Breast epithelium (tissue), 4 donors: ENCODE results near the gene MRPL24. TPM values are rescaled to one million over a fixed set of nuclear protein-coding genes. Genes with fewer than 3 reads are reported as not detected.

ENCODE experiments used
- DNase-seq, 2 donors: peaks; one replicate each; pipeline ENCODE4 v3.0.0-alpha.2; 2019; ENCODE audit warnings: low spot score in 2 of 2
- H3K27ac ChIP-seq, 2 donors: fragments of 200-600 bp; sonication (generic) in 1 of 2; one replicate each; pipeline ENCODE4 v1.5.1; 2016 to 2019; ENCODE audit warnings: mild to moderate bottlenecking in 1 of 2
- H3K27me3 ChIP-seq, 2 donors: fragments of 200-600 bp; sonication (generic) in 1 of 2; one replicate each; pipeline versions ENCODE4 v1.5.1 to v1.6.0; 2017 to 2019; ENCODE audit warnings: control low read depth in 1 of 2, mild to moderate bottlenecking in 1 of 2
- H3K36me3 ChIP-seq: fragments of 200-600 bp; one replicate; pipeline ENCODE4 v1.5.1; 2019
- H3K4me1 ChIP-seq, 2 donors: fragments of 200-600 bp; sonication (generic); one replicate each; pipeline ENCODE4 v1.5.1; 2016 to 2019; ENCODE audit warnings: control low read depth in 1 of 2
- H3K4me3 ChIP-seq, 3 donors: fragments of 200-600 bp; sonication (generic); 1 replicate in 2 of 3; 2 replicates in 1 of 3; pipeline ENCODE4 v1.5.1; 2016 to 2019; ENCODE audit warnings: mild to moderate bottlenecking in 3 of 3, moderate library complexity in 2 of 3
- H3K9me3 ChIP-seq, 2 donors: fragments of 200-600 bp; sonication (generic) in 1 of 2; one replicate each; pipeline ENCODE4 v1.5.1; 2016 to 2019; ENCODE audit warnings: control low read depth in 1 of 2
- POLR2A ChIP-seq: fragments of 450-650 bp; IDR thresholded peaks from one replicate; pipeline ENCODE4 v1.6.1; 2016; ENCODE audit warnings: antibody characterized with exemption, mild to moderate bottlenecking, moderate library complexity
- POLR2AphosphoS5 ChIP-seq, 3 donors: sonication (generic); formaldehyde crosslinking; IDR thresholded peaks; one replicate each; pipeline ENCODE4 v1.6.1; 2017; ENCODE audit warnings: antibody characterized with exemption in 3 of 3
- intact Hi-C: fragments of 100-400 bp; cut with DNase I; formaldehyde crosslinking; loops from one replicate; pipeline ENCODE4 v1.15.1; 2023; ENCODE audit warnings: low total_unique reads
- total RNA-seq, 3 donors: library from RNA; depleted of rRNA; stranded (reverse); fragments of >200 nt; gene quantifications; one replicate each; pipeline ENCODE4 v1.1.0, GENCODE V29; 2016
- TF ChIP-seq, protein P1 (sequence below), 3 donors: fragments of 450-650 bp; IDR thresholded peaks; one replicate each; pipeline ENCODE4 v1.5.1; 2016 to 2017; ENCODE audit warnings: antibody characterized with exemption in 3 of 3, mild to moderate bottlenecking in 3 of 3, moderate library complexity in 3 of 3

The MRPL24 gene
- total RNA-seq, 3 donors from 2014 or later = 36.6 to 63.9 (median 63.8) TPM

GRCh38 chr1:156709757-156710489 is 31.0 kb downstream of the MRPL24 start:
- intact Hi-C loops = no loop called here
- no peaks in the 10 kb centered on the region for H3K9me3 ChIP-seq
- DNase-seq = peak; percentile 80 to 87
- TF ChIP-seq, protein P1, sequence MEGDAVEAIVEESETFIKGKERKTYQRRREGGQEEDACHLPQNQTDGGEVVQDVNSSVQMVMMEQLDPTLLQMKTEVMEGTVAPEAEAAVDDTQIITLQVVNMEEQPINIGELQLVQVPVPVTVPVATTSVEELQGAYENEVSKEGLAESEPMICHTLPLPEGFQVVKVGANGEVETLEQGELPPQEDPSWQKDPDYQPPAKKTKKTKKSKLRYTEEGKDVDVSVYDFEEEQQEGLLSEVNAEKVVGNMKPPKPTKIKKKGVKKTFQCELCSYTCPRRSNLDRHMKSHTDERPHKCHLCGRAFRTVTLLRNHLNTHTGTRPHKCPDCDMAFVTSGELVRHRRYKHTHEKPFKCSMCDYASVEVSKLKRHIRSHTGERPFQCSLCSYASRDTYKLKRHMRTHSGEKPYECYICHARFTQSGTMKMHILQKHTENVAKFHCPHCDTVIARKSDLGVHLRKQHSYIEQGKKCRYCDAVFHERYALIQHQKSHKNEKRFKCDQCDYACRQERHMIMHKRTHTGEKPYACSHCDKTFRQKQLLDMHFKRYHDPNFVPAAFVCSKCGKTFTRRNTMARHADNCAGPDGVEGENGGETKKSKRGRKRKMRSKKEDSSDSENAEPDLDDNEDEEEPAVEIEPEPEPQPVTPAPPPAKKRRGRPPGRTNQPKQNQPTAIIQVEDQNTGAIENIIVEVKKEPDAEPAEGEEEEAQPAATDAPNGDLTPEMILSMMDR (IDR thresholded peaks at IDR 0.05) = no peak
- TF ChIP-seq POLR2AphosphoS5 (IDR thresholded peaks at IDR 0.05) (peak in 1 of 3 donors; percentile 51), POLR2A (no peak)
- no peaks in the 10 kb centered on the region for H3K27me3 ChIP-seq
- H3K4me3 ChIP-seq = no peak overlapping the region
- H3K27ac ChIP-seq = peak overlapping the region; percentile 92 to 94
- no peaks in the 10 kb centered on the region for H3K36me3 ChIP-seq
- peaks cover 40 to 59% of the 10 kb centered on the region in 2 donors for H3K4me1 ChIP-seq

- no peak overlapping the region for H3K4me3 ChIP-seq
- H3K36me3 ChIP-seq = no peaks in the 10 kb centered on the region
- TF ChIP-seq POLR2AphosphoS5 (IDR thresholded peaks at IDR 0.05) (no peak), POLR2A (no peak)
- TF ChIP-seq, protein P1 (IDR thresholded peaks at IDR 0.05) = no peak
- intact Hi-C loops = no loop called here
- no peaks in the 10 kb centered on the region for H3K27me3 ChIP-seq
- H3K4me1 ChIP-seq = peaks cover 47 to 62% of the 10 kb centered on the region in 2 donors
- H3K9me3 ChIP-seq = no peaks in the 10 kb centered on the region
- H3K27ac ChIP-seq = peak overlapping the region; percentile 92 to 94
- DNase-seq = no peak
Measured at GRCh38 chr1:156709031-156709430, 31.9 kb downstream of the MRPL24 start.

- no peak for DNase-seq
- Histone ChIP-seq H3K27me3 (no peaks in the 10 kb centered on the region), H3K27ac (peak overlapping the region; percentile 92 to 94), H3K36me3 (no peaks in the 10 kb centered on the region), H3K4me3 (no peak overlapping the region), H3K9me3 (no peaks in the 10 kb centered on the region), H3K4me1 (peaks cover 54 to 70% of the 10 kb centered on the region in 2 donors)
- intact Hi-C loops = no loop called here
- TF ChIP-seq, protein P1 (IDR thresholded peaks at IDR 0.05) = no peak
- TF ChIP-seq POLR2AphosphoS5 (IDR thresholded peaks at IDR 0.05) (no peak), POLR2A (no peak)
Measured at GRCh38 chr1:156708218-156708661, 32.6 kb downstream of the MRPL24 start.

- no peak for DNase-seq
- intact Hi-C loops = no loop called here
- Histone ChIP-seq H3K4me1 (peaks cover 53 to 70% of the 10 kb centered on the region in 2 donors), H3K9me3 (no peaks in the 10 kb centered on the region), H3K4me3 (no peak overlapping the region), H3K36me3 (no peaks in the 10 kb centered on the region), H3K27me3 (no peaks in the 10 kb centered on the region), H3K27ac (peak overlapping the region; percentile 92 to 94)
- TF ChIP-seq, protein P1 (IDR thresholded peaks at IDR 0.05) = no peak
- no peak for TF ChIP-seq POLR2AphosphoS5 (IDR thresholded peaks at IDR 0.05)
- no peak for TF ChIP-seq POLR2A
Measured at GRCh38 chr1:156707417-156708217, 33.3 kb downstream of the MRPL24 start.
